ENCODE measurements around the gene AK5.

The AK5 gene

GRCh38 chr1:77552626-77553025, 270.8 kb downstream of the AK5 start:
- no peaks in the 10 kb centered on the region for H3K9me3 ChIP-seq (ENCODE audit: low read length)
- no peaks in the 10 kb centered on the region for H3K36me3 ChIP-seq (ENCODE audit: insufficient read depth, low read length)
- H3K27ac ChIP-seq (ENCODE audit: low read depth, low read length), result no peak overlapping the region
- no peak overlapping the region for H3K9ac ChIP-seq (ENCODE audit: low read length)
- H3K4me3 ChIP-seq (ENCODE audit: low read depth in 1 of 2, low read length in 2 of 2), result no peak overlapping the region
- no peaks in the 10 kb centered on the region for H3K27me3 ChIP-seq (ENCODE audit: control insufficient read depth in 1 of 2, insufficient read depth in 2 of 2, low read length in 2 of 2)
- no peaks in the 10 kb centered on the region for H3K4me1 ChIP-seq (ENCODE audit: insufficient read depth, low read length)

- H3K9me3 ChIP-seq (ENCODE audit: low read length), result no peaks in the 10 kb centered on the region
- no peak overlapping the region for H3K4me3 ChIP-seq (ENCODE audit: low read depth in 1 of 2, low read length in 2 of 2)
- H3K9ac ChIP-seq (ENCODE audit: low read length), result no peak overlapping the region
- no peaks in the 10 kb centered on the region for H3K27me3 ChIP-seq (ENCODE audit: control insufficient read depth in 1 of 2, insufficient read depth in 2 of 2, low read length in 2 of 2)
- H3K27ac ChIP-seq (ENCODE audit: low read depth, low read length), result no peak overlapping the region
- no peaks in the 10 kb centered on the region for H3K36me3 ChIP-seq (ENCODE audit: insufficient read depth, low read length)
- H3K4me1 ChIP-seq (ENCODE audit: insufficient read depth, low read length), result no peaks in the 10 kb centered on the region
These were observed 271.9 kb downstream of the AK5 start for GRCh38 chr1:77553568-77554291.

- Histone ChIP-seq H3K27ac (ENCODE audit: low read depth, low read length) (no peak overlapping the region), H3K9ac (ENCODE audit: low read length) (no peak overlapping the region), H3K36me3 (ENCODE audit: insufficient read depth, low read length) (no peaks in the 10 kb centered on the region), H3K9me3 (ENCODE audit: low read length) (no peaks in the 10 kb centered on the region), H3K4me1 (ENCODE audit: insufficient read depth, low read length) (no peaks in the 10 kb centered on the region), H3K4me3 (ENCODE audit: low read depth in 1 of 2, low read length in 2 of 2) (no peak overlapping the region), H3K27me3 (ENCODE audit: control insufficient read depth in 1 of 2, insufficient read depth in 2 of 2, low read length in 2 of 2) (no peaks in the 10 kb centered on the region)
These were observed 274.2 kb downstream of the AK5 start for GRCh38 chr1:77556045-77556444.

- Histone ChIP-seq H3K9ac (ENCODE audit: low read length) (no peak overlapping the region), H3K27me3 (ENCODE audit: control insufficient read depth in 1 of 2, insufficient read depth in 2 of 2, low read length in 2 of 2) (no peaks in the 10 kb centered on the region), H3K36me3 (ENCODE audit: insufficient read depth, low read length) (no peaks in the 10 kb centered on the region), H3K9me3 (ENCODE audit: low read length) (no peaks in the 10 kb centered on the region), H3K4me3 (ENCODE audit: low read depth in 1 of 2, low read length in 2 of 2) (no peak overlapping the region), H3K4me1 (ENCODE audit: insufficient read depth, low read length) (no peaks in the 10 kb centered on the region), H3K27ac (ENCODE audit: low read depth, low read length) (no peak overlapping the region)
These were observed 275.2 kb downstream of the AK5 start for GRCh38 chr1:77557053-77557452.

- Histone ChIP-seq H3K27ac (ENCODE audit: low read depth, low read length) (no peak overlapping the region), H3K36me3 (ENCODE audit: insufficient read depth, low read length) (no peaks in the 10 kb centered on the region), H3K27me3 (ENCODE audit: control insufficient read depth in 1 of 2, insufficient read depth in 2 of 2, low read length in 2 of 2) (no peaks in the 10 kb centered on the region), H3K9me3 (ENCODE audit: low read length) (no peaks in the 10 kb centered on the region), H3K4me1 (ENCODE audit: insufficient read depth, low read length) (no peaks in the 10 kb centered on the region), H3K9ac (ENCODE audit: low read length) (no peak overlapping the region), H3K4me3 (ENCODE audit: low read depth in 1 of 2, low read length in 2 of 2) (no peak overlapping the region)
These were observed 276.9 kb downstream of the AK5 start for GRCh38 chr1:77558591-77559164.

- Histone ChIP-seq H3K9me3 (ENCODE audit: low read length) (no peaks in the 10 kb centered on the region), H3K27me3 (ENCODE audit: control insufficient read depth in 1 of 2, insufficient read depth in 2 of 2, low read length in 2 of 2) (no peaks in the 10 kb centered on the region), H3K4me1 (ENCODE audit: insufficient read depth, low read length) (no peaks in the 10 kb centered on the region), H3K4me3 (ENCODE audit: low read depth in 1 of 2, low read length in 2 of 2) (no peak overlapping the region), H3K27ac (ENCODE audit: low read depth, low read length) (no peak overlapping the region), H3K36me3 (ENCODE audit: insufficient read depth, low read length) (peaks cover 15% of the 10 kb centered on the region), H3K9ac (ENCODE audit: low read length) (no peak overlapping the region)
These were observed 278.9 kb downstream of the AK5 start for GRCh38 chr1:77560741-77561140.

- no peak overlapping the region for H3K9ac ChIP-seq (ENCODE audit: low read length)
- no peaks in the 10 kb centered on the region for H3K4me1 ChIP-seq (ENCODE audit: insufficient read depth, low read length)
- H3K9me3 ChIP-seq (ENCODE audit: low read length), result no peaks in the 10 kb centered on the region
- no peaks in the 10 kb centered on the region for H3K27me3 ChIP-seq (ENCODE audit: control insufficient read depth in 1 of 2, insufficient read depth in 2 of 2, low read length in 2 of 2)
- no peak overlapping the region for H3K4me3 ChIP-seq (ENCODE audit: low read depth in 1 of 2, low read length in 2 of 2)
- H3K36me3 ChIP-seq (ENCODE audit: insufficient read depth, low read length), result peaks cover 34% of the 10 kb centered on the region
- H3K27ac ChIP-seq (ENCODE audit: low read depth, low read length), result no peak overlapping the region
These were observed 280.9 kb downstream of the AK5 start for GRCh38 chr1:77562596-77563150.

- Histone ChIP-seq H3K4me1 (ENCODE audit: insufficient read depth, low read length) (no peaks in the 10 kb centered on the region), H3K36me3 (ENCODE audit: insufficient read depth, low read length) (peaks cover 43% of the 10 kb centered on the region), H3K9me3 (ENCODE audit: low read length) (no peaks in the 10 kb centered on the region), H3K27ac (ENCODE audit: low read depth, low read length) (no peak overlapping the region), H3K4me3 (ENCODE audit: low read depth in 1 of 2, low read length in 2 of 2) (no peak overlapping the region), H3K27me3 (ENCODE audit: control insufficient read depth in 1 of 2, insufficient read depth in 2 of 2, low read length in 2 of 2) (no peaks in the 10 kb centered on the region), H3K9ac (ENCODE audit: low read length) (no peak overlapping the region)
These were observed 283.5 kb downstream of the AK5 start for GRCh38 chr1:77565321-77565720.

- H3K9ac ChIP-seq (ENCODE audit: low read length), result no peak overlapping the region
- no peak overlapping the region for H3K27ac ChIP-seq (ENCODE audit: low read depth, low read length)
- H3K4me3 ChIP-seq (ENCODE audit: low read depth in 1 of 2, low read length in 2 of 2), result no peak overlapping the region
- peaks cover 40% of the 10 kb centered on the region for H3K36me3 ChIP-seq (ENCODE audit: insufficient read depth, low read length)
- no peaks in the 10 kb centered on the region for H3K9me3 ChIP-seq (ENCODE audit: low read length)
- no peaks in the 10 kb centered on the region for H3K4me1 ChIP-seq (ENCODE audit: insufficient read depth, low read length)
- no peaks in the 10 kb centered on the region for H3K27me3 ChIP-seq (ENCODE audit: control insufficient read depth in 1 of 2, insufficient read depth in 2 of 2, low read length in 2 of 2)
These were observed 289.8 kb downstream of the AK5 start for GRCh38 chr1:77571642-77572041.

GRCh38 chr1:77579547-77579946, 297.7 kb downstream of the AK5 start:
- Histone ChIP-seq H3K27me3 (ENCODE audit: control insufficient read depth in 1 of 2, insufficient read depth in 2 of 2, low read length in 2 of 2) (no peaks in the 10 kb centered on the region), H3K27ac (ENCODE audit: low read depth, low read length) (no peak overlapping the region), H3K9me3 (ENCODE audit: low read length) (no peaks in the 10 kb centered on the region), H3K4me1 (ENCODE audit: insufficient read depth, low read length) (no peaks in the 10 kb centered on the region), H3K36me3 (ENCODE audit: insufficient read depth, low read length) (peaks cover 44% of the 10 kb centered on the region), H3K4me3 (ENCODE audit: low read depth in 1 of 2, low read length in 2 of 2) (no peak overlapping the region), H3K9ac (ENCODE audit: low read length) (no peak overlapping the region)

GRCh38 chr1:77582905-77583304, 301.1 kb downstream of the AK5 start:
- no peak overlapping the region for H3K9ac ChIP-seq (ENCODE audit: low read length)
- no peak overlapping the region for H3K4me3 ChIP-seq (ENCODE audit: low read depth in 1 of 2, low read length in 2 of 2)
- H3K27ac ChIP-seq (ENCODE audit: low read depth, low read length), result no peak overlapping the region
- peaks cover 24% of the 10 kb centered on the region for H3K36me3 ChIP-seq (ENCODE audit: insufficient read depth, low read length)
- H3K27me3 ChIP-seq (ENCODE audit: control insufficient read depth in 1 of 2, insufficient read depth in 2 of 2, low read length in 2 of 2), result no peaks in the 10 kb centered on the region
- peaks cover 4% of the 10 kb centered on the region for H3K4me1 ChIP-seq (ENCODE audit: insufficient read depth, low read length)
- H3K9me3 ChIP-seq (ENCODE audit: low read length), result no peaks in the 10 kb centered on the region

GRCh38 chr1:77583483-77583882, 301.7 kb downstream of the AK5 start:
- Histone ChIP-seq H3K27ac (ENCODE audit: low read depth, low read length) (no peak overlapping the region), H3K9ac (ENCODE audit: low read length) (no peak overlapping the region), H3K9me3 (ENCODE audit: low read length) (no peaks in the 10 kb centered on the region), H3K36me3 (ENCODE audit: insufficient read depth, low read length) (peaks cover 24% of the 10 kb centered on the region), H3K4me3 (ENCODE audit: low read depth in 1 of 2, low read length in 2 of 2) (no peak overlapping the region), H3K4me1 (ENCODE audit: insufficient read depth, low read length) (peaks cover 4% of the 10 kb centered on the region), H3K27me3 (ENCODE audit: control insufficient read depth in 1 of 2, insufficient read depth in 2 of 2, low read length in 2 of 2) (no peaks in the 10 kb centered on the region)

All from muscle layer of colon (tissue), 2 donors.